NCI-H2227 treated with DMSO at 0.1 percent for 48 hours (cell line): ENCODE data around the gene APP.
A peak's percentile ranks its signal among the peaks of the same experiment; 100 is the strongest.
"Not testable (repeated sequence)": the region's sequence is repeated elsewhere in the genome, so short reads cannot be mapped to it uniquely, and the experiment has no call there.

Experiments used
- DNase-seq: peaks from one replicate; lab custom pipeline; 2025; lab: John Stamatoyannopoulos, UW

The APP gene

DNA sequence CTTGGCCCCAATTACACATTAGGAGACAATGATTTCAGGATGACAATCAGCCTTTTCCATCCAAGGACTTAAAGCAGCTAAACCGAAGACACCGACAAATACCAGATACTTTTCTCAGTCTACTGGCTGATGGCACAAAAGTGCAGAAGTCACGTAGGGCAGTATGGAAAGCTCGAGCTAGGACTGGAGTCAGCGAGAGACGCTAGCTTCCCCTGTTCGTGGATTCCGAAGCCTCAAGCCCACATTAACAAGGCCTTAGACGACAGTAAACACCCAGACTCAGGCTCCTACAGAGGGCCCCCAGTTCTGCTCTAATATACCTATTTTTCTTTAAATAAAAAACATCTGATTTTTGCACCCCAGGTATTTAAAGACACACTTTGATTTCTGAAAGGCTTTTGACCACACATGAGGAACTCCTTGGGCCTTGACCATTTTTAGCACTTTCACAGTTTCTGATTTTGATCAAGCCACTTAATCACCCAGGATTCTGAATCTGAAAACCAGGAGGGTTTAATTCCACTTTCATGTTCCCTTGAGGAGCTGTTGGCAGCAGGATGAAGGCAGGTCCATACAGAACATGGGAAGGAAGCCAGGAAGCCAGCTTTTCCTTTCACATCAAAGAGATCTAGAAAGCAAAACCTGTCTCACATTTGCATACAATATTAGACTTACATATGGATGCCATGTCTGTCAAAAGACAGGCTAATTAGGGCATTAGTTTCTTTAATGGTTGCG lies 231.7 kb downstream of the APP start:
- no peak for DNase-seq

DNA sequence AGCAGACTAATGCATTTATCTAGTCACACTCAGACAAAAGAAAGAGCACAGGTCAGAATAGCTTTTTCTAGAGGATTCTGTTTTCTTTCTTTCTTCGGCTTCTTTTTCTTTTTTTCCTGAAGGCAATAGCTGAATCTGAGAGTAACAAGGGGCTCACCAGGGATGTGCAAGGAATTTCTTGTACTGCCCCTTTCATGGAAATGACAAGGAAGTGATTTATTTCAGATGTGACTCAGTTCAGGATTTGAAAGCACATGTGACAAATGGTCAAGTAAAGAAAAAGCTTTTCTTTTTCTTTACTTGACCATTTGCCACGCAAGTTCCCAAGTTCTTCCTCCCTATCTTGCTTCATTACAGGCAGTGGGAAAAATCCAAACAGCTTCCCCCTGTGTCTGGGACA lies 233.8 kb downstream of the APP start:
- DNase-seq = no peak

DNA sequence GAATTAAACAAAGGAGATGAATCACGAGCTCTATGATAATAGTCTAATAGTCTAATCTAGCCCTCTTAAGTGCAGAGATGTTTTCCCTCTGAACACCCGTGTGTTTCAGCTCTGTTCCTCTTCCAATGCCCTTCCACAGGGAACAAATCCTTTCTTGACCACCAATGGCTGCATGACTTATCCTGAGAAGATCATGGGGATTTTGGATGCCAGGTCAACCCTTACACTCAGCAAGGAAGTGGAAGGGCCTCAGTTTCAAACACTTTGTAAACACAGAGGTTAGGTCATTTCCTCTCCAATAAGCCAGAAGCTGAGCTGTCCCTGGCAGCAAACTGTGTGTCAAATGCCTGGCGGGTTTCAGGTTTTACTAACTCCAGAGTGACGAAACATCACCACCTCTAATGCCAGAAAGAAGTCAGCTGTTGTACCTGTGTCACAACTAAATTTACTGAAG lies 235.8 kb downstream of the APP start:
- DNase-seq = no peak

DNA sequence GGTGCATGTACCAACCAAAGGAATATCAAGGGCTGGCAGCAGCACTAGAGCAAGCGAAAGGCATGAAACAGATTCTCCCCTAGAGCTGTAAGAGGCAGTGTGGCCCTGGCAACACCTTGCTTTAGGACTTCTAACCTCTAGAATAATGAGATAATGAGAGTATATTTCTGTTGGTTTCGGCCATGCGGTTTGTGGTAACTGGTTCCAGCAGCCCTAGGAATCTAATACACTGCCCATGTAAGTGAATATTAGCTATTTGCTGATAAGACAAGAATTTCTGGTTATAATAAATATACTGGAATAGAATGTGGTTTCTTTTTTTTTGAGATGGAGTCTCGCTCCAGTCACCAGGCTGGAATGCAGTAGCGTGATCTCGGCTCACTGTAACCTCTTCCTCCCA lies 236.4 kb downstream of the APP start:
- DNase-seq = no peak

DNA sequence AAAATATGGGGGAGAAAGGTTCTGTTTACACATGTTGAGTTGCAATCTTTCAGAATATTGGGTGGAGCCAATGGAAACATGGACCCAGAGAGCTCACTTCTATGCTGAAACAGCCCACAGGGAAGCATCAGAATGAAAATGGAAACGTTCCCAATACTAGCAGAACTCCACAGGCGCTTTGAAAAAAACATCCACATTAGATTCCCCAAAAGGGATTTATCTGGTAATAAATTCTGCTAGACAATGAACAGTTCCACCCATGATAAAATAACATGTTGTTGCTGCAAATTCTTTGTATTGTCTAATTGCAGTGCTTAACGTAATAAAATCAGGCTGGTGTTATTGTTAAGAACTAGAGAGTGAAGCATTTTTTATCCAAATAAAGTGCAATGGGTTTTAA lies 238.8 kb downstream of the APP start:
- peak; percentile 29 for DNase-seq

DNA sequence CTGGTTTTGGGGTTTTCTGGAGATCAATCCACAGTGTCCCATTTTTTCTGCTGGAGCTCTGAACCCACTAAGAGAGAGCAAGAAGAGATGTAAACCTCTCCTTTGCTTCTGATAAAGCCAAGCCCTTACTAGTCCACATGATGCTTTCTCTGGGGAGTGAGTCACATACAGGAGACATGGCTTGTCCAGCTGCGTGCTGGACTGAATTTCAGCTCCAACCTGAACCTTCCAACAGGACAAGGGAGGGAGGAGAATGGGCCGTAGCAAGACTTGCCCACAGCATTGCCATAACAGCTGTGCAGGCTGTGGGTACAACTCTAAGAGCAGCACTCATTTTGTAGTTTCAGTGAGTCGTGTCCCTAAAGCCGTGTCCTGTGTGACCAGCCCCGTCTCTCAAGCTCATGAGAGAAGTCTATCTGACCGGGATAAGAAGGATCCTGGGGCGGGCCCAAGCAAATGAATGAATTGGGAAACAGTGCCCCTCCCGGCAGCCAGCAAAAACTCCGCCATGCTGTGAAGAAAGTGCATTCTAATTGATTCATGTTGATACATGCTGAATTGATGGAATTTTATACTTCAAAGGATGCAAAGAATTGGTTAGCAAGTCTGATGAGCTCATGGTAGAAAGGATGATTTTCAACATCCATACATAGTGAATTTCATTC lies 240.6 kb downstream of the APP start:
- DNase-seq = no peak

DNA sequence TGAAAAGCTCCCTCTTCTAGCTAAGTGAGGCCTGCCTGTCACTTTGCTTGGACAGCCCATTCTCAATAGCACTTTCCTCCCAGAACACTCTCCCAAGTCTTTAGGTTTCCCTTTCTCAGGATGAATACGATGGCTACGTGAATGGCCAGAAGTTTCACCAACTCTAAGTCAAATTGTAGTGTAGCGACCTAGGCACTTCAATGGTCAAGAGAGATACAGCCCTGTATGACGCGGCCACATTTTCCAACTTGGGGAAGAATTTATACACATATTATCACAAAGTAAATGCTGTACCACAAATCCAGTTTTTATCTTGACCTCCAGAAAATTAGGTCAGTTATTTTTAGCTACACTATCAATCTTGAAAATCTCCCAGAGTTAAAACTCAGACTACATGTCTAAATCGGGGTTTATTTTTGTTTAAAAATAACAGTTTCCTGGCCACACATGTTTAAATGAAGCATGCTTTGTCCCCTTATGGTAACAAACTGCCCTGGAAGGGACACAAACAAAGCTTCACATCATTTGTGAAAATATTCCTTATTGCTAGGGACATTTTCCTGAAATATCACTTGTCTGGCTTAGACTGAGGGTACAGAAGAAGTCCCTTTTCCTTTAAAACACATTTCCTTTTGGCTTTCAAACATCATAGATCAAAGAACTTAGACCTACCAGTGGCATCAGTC lies 243.2 kb downstream of the APP start:
- no peak for DNase-seq

DNA sequence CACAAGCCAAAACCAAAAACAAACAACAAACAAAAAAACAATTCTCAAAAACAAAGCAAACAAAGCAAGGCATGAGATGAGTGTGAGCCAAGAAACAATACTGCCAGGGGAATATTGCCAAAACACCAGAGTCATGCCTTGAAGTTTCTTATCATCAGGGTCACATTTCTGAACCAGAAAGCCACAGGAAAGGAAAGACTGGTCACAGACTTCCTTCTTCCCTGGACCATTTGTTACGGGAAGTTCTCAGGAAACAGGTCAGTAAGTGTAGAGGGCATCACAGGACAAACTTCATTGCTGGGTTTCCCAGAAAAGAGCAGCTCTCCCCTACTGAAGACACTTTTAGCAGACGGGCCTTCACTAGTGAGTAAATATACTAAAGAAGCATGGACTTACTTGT lies 244.6 kb downstream of the APP start:
- DNase-seq = no peak

DNA sequence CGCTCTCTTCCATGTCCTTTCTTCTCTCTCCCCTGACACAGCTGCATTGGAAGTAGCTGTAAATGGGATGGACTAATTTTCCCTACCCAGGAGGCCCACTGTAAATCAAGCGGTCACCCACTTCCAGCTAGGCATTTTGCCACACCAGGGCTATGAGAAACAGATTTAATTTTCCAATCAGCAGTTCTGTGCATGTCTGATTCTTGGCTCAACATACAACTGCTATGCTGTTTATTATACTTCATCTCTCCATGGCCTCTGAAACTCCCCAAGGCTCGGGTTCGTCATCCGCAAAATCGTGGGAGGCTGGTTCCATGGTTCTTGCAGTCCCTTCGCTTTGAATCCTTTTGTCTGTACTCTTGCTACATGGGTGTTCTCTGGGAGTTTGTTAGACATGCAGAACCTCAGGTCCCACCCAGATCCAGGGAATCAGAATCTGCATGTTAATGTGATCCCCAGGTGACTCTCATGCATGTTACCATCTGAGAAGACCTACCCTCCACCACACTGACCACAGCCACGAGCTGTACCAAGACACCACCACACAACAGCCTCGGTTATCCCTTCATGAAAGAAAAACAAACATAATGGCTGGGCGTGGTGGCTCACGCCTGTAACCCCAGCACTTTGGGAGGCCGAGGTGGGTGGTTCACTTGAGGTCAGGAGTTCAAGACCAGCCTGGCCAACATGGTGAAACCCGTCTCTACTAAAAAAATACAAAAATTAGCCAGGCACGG lies 245.3 kb downstream of the APP start:
- no peak for DNase-seq

DNA sequence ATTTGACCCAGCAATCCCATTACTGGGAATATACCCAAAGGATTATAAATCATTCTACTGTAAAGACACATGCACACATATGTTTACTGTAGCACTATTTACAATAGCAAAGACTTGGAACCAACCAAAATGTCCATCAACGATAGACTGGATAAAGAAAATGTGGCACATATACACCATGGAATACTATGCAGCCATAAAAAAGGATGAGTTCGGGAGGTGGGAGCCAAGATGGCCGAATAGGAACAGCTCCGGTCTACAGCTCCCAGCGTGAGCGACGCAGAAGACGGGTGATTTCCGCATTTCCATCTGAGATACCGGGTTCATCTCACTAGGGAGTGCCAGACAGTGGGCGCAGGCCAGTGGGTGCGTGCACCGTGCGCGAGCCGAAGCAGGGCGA lies 252.4 kb downstream of the APP start:
- not testable (repeated sequence) for DNase-seq

DNA sequence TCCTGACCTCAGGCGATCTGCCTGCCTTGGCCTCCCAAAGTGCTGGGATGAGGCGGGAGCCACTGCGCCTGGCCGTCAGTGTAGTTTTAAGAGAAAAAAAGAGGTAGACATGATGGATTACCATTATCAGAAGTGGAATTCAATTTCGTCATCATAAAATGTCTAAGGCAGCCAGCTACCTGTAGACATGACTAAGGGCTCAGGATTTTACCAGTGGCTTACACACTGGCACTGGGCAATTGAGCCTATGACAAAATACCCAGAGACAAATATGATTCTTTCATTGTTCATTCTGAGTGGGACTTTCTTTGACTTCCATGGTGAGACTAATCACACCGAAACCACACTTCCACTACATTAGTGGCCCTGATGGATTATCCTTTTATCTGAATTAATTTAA lies 254.3 kb downstream of the APP start:
- no peak for DNase-seq

DNA sequence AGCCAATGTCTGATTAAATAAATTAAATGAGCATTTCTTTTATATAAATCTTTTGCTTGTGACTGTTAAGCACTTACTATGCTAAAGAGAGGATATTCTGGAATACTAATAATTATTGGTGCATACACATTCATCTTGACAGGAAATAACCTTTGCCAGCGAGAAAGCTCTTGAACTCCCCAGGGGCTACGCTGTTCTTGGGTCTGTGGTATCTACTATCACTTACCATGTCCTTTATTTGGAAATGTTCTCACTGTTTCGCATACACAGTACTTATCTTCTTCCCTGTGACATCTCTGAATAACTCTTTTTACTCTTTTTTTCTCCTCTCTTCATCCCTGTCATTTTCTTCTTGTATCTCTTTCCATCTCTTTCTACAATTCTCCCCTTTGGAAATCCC lies 257.1 kb downstream of the APP start:
- no peak for DNase-seq

DNA sequence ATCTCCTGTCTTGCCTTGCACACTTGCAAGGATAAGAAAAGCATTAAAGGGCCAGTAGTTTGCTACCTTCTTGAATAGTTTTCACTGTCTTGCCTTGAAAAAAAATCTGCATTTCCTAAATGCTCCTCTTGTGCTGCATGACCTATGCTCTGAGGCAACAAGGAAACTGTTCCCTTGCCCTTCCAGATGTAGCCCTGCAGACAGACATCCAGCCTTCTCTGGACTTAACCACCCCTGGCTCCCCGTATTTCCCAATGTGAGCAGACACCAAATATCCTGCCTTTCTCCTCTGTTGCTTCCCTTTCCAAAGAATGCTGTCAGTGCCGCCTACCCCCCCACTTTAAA lies 258.2 kb downstream of the APP start:
- no peak for DNase-seq

DNA sequence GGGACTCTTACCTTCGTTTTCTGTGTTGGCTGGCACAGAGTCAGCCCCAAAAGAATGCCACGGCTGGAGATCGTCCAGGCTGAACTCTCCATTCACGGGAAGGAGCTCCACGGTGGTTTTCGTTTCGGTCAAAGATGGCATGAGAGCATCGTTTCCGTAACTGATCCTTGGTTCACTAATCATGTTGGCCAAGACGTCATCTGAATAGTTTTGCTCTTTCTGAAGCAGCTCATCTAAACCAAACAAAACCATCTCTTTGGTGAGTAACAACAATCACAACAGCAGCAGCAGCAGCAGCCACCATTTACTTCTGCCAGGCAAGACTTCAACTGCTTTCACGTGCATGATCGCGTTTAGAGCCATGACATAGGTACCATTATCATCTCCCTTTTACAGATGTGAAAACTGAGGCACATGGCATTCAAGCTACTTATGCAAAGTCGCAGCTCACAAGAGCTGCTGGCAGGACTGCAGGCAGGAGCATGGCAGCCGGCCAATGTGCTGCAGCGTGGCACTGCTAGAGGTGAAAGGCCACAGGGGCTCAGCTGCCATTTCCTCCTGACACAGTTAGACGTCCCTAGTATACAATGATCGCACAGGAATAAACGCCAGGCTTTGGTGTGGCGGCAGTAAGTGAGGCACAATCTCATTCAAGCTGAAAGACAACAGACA lies 258.7 kb downstream of the APP start:
- DNase-seq = peak; percentile 27

DNA sequence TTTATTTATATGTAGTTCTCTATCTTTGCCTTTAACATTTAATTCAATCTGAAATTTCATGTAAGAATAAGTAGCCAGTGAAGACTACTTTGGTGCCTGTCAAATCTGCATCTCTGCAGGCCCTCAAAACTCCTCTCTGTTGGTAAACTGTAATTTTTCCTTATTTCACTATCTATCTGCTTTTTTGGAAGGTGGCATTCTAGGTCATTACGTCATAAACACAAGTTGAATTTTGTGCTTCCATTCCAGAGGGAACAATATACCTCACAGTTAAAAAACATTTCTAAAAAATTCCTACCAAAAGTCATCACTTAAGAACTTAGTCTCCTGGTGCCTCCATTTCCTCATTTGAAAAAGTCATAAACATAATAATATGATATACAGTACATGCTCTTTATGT lies 259.8 kb downstream of the APP start:
- no peak for DNase-seq

DNA sequence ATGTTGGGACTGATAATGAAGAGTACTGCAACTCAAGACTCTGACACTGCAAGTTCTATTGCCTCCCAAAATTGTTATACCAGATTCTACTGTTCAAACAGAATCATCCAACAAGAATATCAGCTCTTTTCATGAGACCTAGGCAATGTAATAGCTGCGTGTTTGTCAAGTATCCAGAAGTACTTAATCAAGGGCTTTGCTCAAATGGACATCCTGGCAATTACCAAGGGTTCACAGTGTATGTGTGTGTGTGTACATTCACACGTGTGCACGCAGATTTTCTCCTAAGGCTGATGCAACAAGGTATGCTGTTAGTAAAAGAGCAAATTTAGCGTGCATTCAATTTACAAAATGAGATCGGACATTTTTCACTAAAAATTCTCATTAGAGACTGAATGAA lies 261.2 kb downstream of the APP start:
- no peak for DNase-seq

DNA sequence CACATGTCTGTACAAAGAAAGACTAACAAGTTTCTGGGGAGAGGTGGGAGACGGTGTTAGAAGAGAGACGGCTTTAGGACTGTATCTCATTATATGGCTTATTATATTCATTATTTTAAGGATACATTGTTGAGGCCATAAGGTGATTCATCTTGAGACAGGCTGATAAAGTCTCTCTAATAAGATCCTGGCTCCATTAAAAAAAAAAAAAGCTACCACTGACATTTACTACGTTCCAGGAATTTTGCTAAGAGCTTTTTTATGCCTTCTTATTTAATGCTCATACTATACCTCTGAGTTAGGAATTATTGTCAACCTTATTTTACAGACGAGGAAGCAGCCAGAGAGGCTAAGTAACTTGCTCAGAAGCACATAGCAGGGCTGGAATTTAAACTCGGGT lies 262.1 kb downstream of the APP start:
- no peak for DNase-seq

DNA sequence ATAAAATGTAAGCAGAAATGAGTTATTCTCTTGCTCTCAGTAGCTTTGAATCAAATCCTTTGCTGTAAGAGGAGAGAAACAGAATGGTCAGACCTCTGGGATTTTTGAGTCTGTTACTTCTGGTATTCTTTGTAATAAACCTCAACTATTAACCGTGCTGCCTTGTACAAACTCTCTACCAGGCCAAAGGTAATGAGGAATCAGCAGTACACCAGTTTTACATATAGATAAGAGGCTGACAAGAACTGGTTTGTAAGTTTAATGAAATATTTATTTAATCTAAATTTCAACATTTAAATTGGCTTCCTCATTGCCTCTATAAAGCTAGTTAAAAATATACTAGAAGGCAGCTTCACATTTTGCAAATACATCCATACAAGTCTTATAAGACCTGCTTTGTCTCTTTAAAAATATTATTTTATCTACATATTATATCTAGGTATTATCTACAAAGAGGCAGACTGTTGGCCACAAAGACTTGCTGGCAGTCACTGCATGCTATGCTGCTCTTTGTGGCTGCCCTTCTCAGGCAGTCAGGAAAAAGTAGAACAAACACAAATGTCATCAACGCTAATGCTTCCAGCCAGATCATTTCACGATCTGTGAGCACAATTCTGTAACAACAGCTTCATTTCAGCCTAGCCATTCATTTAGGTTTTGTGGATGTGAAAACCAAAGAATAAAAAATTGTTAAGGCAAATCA lies 262.8 kb downstream of the APP start:
- no peak for DNase-seq

DNA sequence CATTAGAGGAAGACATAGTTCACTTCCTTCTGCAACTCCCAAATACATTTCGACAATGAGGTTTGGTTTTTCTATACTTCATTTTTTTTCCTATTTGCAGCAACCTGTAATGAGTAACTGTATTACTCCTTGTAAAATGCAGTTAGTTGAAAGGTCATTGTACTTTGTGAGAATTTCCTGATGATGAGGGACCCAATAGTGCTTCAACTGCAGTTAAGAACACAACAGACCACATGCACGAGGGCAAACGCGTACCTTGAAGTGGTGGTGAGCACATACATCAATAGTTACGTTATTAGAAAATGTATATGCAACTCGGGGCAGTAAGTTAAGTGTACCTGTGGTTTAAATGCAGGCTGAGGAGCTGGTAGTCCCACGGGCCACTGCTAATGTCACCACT lies 264.0 kb downstream of the APP start:
- DNase-seq = no peak

DNA sequence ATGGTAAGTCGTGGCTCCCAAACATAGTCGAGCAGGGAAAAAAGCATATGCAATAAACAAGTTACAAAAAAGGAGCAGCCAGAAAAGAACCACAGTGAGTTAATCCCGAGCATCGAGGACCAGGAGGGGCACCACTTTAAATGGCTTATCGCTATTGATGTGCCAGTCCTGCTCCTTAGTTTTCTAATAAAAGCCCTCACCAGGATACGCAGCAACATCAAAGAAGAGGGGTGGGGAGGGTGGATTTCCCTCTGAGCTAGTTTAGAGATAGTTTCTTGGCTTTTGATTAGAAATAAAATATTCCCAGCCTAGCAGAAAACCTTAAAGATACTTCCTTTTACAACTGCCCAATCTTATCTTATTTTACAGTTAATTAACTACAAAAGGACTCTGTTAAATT lies 265.4 kb downstream of the APP start:
- DNase-seq = no peak

DNA sequence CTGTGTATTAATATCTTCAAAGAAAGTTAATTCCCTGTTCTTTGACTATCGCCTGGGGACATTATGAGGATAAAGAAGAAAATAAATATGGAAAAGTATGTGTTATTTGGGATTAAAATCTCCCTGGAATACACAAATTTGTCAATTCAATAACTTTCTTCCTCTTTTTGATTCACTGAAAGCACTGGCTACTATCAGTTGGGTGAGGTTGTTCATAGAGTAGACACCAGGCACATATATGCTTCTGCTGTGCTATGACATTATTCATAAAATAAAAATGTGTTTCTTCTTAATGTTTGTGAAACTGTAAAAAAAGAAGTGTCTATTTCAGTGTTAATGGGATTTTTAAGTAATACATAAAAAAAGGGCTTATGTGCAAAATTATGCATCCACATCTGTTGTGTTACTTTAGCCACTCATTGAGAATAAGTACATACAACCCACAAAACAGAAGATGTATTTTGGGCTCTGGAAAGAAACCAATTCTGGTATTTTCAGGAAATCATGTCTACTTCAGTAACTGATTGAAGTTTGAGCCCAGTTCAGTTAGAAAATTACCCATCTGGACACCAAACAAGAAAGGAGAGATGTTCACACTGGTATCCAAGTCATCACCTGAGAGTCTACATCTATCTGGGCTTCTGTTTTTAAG lies 266.4 kb downstream of the APP start:
- DNase-seq = no peak
